C4-2B (cell line): ENCODE data around the gene IRF7.

ENCODE experiments used
- H3K27ac ChIP-seq: fragments of 450-650 bp; 2 replicates; pipeline ENCODE4 v1.5.1; 2017
- ZFX ChIP-seq: fragments of 450-650 bp; IDR thresholded peaks from 2 replicates; pipeline ENCODE4 v1.6.1; 2017
- TF ChIP-seq, protein P1 (sequence below): fragments of 450-650 bp; conservative IDR thresholded peaks from 2 replicates; pipeline ENCODE4 v1.5.1; 2017; ENCODE audit warnings: mild to moderate bottlenecking

Gene IRF7

GRCh38 chr11:563812-564578 lies 51.8 kb downstream of the IRF7 start:
- no peak for TF ChIP-seq ZFX
- TF ChIP-seq, protein P1, sequence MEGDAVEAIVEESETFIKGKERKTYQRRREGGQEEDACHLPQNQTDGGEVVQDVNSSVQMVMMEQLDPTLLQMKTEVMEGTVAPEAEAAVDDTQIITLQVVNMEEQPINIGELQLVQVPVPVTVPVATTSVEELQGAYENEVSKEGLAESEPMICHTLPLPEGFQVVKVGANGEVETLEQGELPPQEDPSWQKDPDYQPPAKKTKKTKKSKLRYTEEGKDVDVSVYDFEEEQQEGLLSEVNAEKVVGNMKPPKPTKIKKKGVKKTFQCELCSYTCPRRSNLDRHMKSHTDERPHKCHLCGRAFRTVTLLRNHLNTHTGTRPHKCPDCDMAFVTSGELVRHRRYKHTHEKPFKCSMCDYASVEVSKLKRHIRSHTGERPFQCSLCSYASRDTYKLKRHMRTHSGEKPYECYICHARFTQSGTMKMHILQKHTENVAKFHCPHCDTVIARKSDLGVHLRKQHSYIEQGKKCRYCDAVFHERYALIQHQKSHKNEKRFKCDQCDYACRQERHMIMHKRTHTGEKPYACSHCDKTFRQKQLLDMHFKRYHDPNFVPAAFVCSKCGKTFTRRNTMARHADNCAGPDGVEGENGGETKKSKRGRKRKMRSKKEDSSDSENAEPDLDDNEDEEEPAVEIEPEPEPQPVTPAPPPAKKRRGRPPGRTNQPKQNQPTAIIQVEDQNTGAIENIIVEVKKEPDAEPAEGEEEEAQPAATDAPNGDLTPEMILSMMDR, result no peak
- peak overlapping the region; percentile 56 for H3K27ac ChIP-seq

GRCh38 chr11:563066-563811 lies 52.5 kb downstream of the IRF7 start:
- peak overlapping the region; percentile 56 for H3K27ac ChIP-seq
- no peak for TF ChIP-seq ZFX
- TF ChIP-seq, protein P1, result no peak
